ENCODE results near the gene GLI3.

- TF ChIP-seq, protein P1, sequence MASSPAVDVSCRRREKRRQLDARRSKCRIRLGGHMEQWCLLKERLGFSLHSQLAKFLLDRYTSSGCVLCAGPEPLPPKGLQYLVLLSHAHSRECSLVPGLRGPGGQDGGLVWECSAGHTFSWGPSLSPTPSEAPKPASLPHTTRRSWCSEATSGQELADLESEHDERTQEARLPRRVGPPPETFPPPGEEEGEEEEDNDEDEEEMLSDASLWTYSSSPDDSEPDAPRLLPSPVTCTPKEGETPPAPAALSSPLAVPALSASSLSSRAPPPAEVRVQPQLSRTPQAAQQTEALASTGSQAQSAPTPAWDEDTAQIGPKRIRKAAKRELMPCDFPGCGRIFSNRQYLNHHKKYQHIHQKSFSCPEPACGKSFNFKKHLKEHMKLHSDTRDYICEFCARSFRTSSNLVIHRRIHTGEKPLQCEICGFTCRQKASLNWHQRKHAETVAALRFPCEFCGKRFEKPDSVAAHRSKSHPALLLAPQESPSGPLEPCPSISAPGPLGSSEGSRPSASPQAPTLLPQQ (tag by site-specific recombination; IDR thresholded peaks at IDR 0.05): no peak
- TF ChIP-seq ZEB2 (tag by site-specific recombination; IDR thresholded peaks at IDR 0.05) (no peak), YY1 (tag by site-specific recombination; IDR thresholded peaks at IDR 0.05) (no peak), SP3 (tag by site-specific recombination; IDR thresholded peaks at IDR 0.05) (no peak), ZNF654 (tag by site-specific recombination; IDR thresholded peaks at IDR 0.05; ENCODE audit: low read depth) (no peak), ZBTB48 (tag by site-specific recombination; IDR thresholded peaks at IDR 0.05) (no peak), KLF1 (tag by site-specific recombination; IDR thresholded peaks at IDR 0.05) (no peak)
- TF ChIP-seq, protein P2, sequence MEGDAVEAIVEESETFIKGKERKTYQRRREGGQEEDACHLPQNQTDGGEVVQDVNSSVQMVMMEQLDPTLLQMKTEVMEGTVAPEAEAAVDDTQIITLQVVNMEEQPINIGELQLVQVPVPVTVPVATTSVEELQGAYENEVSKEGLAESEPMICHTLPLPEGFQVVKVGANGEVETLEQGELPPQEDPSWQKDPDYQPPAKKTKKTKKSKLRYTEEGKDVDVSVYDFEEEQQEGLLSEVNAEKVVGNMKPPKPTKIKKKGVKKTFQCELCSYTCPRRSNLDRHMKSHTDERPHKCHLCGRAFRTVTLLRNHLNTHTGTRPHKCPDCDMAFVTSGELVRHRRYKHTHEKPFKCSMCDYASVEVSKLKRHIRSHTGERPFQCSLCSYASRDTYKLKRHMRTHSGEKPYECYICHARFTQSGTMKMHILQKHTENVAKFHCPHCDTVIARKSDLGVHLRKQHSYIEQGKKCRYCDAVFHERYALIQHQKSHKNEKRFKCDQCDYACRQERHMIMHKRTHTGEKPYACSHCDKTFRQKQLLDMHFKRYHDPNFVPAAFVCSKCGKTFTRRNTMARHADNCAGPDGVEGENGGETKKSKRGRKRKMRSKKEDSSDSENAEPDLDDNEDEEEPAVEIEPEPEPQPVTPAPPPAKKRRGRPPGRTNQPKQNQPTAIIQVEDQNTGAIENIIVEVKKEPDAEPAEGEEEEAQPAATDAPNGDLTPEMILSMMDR (tag by site-specific recombination; IDR thresholded peaks at IDR 0.05): no peak
- TF ChIP-seq, protein P3, sequence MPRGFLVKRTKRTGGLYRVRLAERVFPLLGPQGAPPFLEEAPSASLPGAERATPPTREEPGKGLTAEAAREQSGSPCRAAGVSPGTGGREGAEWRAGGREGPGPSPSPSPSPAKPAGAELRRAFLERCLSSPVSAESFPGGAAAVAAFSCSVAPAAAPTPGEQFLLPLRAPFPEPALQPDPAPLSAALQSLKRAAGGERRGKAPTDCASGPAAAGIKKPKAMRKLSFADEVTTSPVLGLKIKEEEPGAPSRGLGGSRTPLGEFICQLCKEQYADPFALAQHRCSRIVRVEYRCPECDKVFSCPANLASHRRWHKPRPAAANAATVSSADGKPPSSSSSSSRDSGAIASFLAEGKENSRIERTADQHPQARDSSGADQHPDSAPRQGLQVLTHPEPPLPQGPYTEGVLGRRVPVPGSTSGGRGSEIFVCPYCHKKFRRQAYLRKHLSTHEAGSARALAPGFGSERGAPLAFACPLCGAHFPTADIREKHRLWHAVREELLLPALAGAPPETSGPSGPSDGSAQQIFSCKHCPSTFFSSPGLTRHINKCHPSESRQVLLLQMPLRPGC (tag by site-specific recombination; IDR thresholded peaks at IDR 0.05): no peak
These were observed 168.3 kb downstream of the GLI3 start for GRCh38 chr7:42068554-42069280.
